Stromal cell of bone marrow (primary cell): ENCODE results near the gene HDAC10.
A peak's percentile ranks its signal among the peaks of the same experiment; 100 is the strongest.

Experiments used
- DNase-seq: peaks from one replicate; pipeline ENCODE4 v3.0.0-alpha.2; 2012; ENCODE audit warnings: low read depth

Gene HDAC10

GRCh38 chr22:50255607-50256006, 4.5 kb upstream of the HDAC10 start:
- DNase-seq, result no peak

- no peak for DNase-seq
Measured at GRCh38 chr22:50255099-50255498, 4.0 kb upstream of the HDAC10 start.

- no peak for DNase-seq
Measured at GRCh38 chr22:50253941-50254340, 2.9 kb upstream of the HDAC10 start.

- DNase-seq, result no peak
Measured at GRCh38 chr22:50253046-50253915, 2.2 kb upstream of the HDAC10 start.

DNA sequence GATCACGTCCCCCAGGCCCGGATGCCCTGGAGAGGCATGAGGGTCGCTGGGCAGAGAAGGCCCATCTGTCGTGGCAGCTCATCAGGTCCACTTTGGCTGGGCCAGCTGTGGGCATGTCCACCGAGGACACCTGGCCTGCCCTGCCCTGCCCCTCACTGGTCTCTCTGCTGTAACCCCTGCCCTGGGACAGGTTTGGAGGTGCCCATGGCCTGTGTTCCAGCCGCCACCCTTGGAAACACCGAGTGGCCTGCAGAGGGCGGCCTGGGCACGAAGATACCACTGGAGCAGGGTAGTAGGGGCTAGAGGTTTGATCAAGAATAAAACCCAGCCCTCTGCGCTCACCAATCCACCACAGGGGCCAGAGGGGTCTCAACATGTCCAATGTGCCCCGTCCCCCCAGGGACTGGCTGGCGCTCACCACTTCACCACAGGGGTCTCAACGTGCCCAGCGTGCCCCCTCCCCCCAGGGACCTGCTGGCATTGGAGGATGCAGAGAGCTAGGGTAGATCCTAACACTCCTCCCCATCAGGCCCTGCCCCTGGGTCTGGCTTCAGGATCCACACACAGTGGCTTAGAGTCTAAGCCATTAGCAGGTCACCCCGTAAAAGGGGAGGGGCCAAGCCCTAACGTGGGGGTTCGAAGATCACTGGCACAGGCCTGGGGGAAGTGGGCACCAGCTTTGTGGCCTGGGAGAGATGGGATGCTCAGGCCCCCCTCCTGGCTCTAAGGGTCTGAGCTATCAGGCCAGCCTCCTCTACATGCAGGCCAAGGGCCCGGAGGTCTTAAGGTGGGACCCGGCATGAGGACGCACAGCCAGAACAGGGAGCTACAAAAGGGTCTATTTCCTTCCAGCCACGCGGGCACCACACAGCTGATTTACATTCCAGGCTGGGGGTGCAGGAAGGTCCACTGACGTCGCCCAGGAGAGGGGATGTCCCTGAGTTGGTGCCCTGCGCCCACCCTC, 1.3 kb upstream of the HDAC10 start:
- DNase-seq, result no peak

DNA sequence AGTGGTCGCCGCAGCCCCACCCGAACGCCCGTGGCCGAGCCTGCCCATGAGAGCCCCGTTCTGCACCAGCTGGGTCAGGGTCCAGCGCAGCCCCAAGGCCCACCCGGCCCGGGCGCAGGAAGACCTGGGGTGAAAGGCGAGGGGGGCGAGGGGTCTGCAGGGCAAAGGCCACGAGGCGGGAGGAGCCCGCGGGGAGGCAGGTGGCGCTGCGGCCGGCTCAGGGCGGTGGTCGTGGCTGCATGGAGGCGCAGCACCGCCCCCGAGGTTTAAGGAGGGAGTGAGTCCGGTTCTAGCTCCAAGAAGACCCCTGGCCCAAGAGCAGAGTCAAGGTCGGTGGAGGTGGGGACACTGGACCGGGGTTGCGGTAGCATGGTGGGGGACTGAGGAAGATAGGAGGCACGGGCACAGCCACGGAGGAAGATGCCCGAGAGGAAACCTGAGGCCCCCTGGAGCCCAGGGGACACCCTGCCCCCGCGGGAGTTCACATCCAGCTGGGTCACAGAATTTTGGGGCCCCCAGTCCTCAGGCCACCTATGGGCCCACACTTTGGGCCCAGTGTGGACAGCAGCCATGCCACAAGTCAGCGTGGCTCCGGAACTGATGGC, 514 bp upstream of the HDAC10 start:
- DNase-seq, result no peak

DNA sequence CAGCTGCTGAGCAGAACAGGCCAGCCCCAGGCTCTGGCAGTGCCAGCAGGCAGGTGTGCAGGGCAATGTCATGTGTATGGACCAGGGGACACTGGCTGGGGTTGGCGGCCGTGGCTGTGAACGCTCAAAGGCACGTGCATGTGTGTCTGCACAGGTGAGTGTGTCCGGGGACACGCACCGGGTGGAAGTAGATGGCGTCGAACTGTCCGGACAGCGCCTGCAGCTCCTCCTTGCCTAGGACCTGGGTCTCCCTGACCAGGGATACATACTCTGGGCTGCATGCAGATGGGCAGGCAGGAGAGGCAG, 863 bp downstream of the HDAC10 start:
- DNase-seq, result no peak

DNA sequence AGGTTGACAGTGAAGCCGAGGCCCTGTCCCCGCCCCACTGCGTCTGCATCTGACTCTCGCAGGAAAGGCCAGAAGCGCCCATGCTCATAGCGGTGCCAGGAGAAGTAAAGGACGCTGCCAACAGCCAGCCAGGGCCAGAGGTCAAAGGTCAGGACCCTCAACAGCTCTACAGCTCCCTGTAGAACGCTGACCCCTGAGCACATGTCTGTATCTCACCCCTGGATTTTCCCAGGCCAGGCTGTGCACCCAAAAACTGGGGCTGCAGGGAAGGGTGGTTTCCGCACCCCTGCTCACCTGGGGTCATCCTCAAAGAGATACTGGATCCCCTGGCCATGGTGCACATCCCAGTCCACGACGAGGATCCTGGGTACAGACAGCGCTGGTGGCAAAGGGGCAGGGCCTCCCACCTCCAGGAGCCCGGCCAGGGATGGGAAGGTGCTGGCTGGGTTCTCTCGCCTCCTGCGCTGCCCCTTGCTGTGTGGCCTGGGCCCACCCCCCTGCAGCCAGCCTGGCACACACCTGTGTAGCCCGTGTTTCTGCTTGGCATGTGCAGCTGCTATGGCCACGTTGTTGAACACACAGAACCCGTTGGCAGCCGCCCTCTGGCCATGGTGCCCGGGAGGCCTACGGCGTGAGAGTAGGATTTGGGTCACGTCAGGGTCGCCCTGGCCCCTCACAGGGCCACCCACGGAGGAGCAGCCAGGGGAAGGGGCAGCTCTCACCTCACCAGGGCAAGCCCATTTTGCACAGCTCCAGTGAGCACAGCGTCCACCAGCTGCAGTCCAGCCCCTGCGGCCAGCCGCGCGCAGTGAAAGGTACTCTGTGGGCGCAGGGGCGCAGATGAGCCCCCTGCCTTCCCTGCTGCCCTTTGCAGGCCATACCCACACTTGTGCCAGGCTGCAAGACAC, 1.5 kb downstream of the HDAC10 start:
- DNase-seq, result no peak

- DNase-seq, result no peak
Measured at GRCh38 chr22:50248196-50249081, 2.6 kb downstream of the HDAC10 start.

GRCh38 chr22:50247748-50248147, 3.3 kb downstream of the HDAC10 start:
- no peak for DNase-seq

DNA sequence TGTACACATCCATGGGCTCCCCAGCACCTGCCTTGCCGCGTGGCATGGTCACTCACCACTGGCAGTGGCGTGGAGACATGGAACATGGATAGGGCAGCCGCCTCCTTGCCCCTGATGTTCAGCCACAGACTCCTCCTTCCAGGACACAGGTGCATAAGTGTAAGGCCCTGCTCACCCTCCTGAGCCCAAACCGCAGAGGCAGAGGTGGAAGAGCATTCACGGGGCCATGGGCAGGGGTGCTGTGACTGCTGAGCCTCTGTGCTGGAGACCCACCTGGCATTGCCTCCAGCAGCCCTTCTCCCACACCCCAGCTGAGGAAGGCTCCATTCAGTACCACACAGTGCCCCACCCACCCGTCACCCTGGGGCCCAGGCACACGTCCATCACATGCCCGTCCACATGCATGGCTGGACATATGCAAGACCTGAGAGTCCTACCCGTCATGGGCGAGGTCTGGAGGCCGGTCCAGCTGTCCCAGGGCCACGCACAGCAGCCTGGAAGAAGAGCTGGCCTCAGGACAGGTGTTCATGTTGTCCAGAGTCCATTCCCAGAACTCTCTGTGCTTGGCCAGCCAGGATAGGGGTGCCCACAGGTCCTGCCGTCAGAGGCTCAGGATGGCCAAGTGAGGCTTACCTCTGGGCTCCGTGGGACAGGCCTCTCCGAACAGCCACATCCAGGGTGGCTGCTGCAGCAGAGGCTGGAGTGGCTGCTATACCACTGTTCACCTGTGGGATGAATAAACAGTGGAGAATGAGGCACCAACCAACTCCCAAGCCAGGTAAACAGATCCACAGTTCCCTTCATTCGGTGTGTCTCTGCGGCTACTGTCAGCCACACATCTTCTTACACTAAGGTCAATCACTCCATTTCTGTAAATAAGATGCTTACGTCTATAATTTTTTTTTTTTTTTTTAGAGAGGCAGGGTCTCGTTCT, 4.6 kb downstream of the HDAC10 start:
- no peak for DNase-seq

DNA sequence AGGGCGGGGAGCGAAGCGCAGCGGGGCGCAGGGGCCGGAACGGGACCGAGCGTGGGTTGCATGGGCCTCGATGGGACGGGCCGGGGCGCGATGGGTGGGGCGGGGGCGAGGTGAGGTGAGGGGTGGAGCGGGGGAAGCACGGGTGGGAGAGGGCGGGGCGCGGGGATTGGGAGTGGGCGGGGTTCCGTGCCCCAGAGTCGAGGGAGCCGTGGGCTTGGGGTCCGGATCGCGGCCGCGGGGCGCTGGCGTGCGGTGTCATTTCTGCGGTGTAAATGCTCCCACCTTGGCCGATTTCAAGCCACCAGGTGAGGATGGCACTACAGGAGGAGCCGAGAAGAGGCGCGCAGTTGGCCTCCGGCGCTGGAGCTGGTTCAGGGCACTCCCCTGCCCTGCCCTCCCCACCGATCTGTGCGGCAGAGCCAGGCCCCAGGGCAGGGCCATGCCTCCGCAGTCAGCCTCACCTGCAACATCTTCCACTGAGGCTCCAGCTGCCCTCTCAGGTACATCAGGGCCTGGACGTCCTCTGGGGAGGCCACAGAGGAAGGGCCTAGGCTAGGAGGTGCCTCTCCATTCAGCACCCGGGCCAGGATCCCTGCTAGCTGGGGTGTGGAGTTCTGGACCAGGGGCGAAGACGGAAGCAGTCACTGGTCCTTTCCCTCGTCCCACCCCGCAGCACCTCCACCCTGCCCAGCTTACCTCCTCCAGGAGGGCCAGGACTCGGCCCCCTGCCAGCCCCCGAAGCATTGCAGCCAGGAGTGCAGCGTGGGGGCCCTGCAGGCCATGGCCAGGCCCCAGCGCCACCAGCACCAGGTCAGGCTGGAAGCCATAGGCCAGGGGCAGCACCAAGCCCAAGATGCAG, 5.6 kb downstream of the HDAC10 start:
- no peak for DNase-seq

DNA sequence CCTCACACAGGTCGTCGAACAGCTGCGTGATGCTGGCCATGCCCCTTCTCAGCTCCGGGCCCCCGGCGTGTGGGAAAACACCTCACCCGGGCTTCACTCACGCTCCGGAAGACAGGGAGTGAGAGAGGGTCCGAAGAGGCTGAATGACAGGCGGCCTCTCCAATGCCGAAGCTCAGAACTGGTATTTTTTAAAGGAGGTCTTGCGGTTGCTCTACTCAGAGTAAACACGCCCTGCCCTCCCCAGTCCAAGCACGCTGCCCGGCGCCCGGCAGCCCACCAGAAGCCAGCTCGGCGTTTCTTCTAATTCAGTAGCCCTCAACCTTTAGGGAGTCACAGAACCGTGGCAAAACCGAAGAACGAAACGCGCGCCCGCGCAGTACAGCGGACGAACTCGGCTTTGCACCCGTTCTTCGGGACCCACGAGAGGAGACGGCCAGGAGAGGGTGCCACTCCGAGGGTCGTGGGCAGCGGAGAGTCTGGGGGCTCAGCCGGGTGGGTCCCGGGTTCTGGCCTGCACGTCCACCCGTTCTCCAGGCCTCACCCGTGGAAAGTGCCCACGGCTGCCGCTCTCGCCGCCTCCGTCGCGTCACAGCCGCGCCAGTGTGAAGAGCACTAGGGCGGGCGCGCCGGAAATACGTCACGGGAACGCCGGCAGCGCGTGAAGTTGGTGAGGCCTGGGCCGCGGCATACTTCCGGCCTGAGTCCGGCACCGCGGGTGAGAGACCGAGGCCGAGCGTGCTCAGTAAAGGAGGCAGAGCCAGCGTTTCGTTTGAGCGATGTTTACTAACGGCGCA, 6.4 kb downstream of the HDAC10 start, which contains the start of gene TUBGCP6:
TUBGCP6 (minus strand) TSS at position 604 of the 794 bp plus-strand sequence; CDS start at position 40, 564 bp downstream.
- DNase-seq, result peak; percentile 90

DNA sequence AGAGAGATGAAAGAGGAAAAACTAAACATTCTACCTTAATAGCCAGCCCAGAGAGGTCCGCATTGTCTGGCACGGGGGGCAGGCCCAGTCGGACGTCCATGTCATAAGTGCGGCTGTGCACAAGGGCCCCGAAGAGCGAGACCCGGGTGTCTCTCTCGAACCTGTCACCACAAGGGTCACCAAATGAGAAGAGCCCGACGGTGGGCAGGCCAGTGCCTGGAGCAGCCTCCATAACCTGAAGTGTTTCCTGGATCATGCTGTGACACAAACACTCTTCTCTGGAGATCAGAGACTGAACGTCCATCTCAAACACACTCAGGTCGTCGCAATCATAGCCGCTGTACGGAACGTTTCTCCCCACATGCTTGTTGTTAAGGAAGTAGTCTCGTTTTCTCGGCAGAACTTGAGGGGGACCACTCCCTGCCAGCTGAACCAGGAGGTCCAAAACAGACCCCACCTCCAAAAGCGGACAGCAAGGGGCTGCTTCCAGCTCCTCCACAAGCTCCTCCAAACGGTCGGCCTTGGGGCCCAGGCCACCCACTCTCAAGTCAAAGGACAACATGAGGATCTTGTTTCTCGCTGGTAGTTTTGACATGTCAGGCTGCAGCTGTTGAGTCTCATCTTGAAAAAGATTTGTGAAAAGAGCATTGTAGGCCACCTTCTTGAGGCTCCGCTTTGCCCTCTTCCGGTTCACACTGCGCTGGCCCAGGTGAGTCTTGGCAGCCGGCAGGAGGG, 7.2 kb downstream of the HDAC10 start:
- no peak for DNase-seq

GRCh38 chr22:50242406-50242949, 8.6 kb downstream of the HDAC10 start:
- DNase-seq, result no peak

DNA sequence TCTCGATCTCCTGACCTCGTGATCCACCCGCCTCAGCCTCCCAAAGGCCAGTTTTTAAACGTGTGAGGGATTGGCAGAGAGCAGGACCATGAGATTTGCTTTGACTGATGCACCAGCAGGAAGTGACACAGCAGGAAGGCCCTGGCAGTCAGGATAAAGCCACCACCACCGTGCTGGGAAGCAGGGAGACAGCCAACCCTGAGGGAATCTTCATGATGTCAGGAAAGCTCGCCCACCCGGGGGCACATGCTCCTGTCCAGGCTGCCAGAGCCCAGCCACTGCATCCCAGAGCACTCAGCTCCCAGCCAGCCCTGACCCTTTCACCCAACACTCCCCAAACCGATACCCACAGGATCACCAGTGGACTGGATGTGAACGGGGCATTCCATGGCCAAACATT, 12.3 kb downstream of the HDAC10 start:
- DNase-seq, result no peak
